Measurements from ENCODE around the gene TNS2. TPM values are rescaled to one million over a fixed set of nuclear protein-coding genes. Genes with fewer than 3 reads are reported as not detected.

The TNS2 gene
- total RNA-seq, 1 donor from 2014 or later: 0.24 TPM

- no peak for DNase-seq (ENCODE audit: low spot score)
- H4K20me1 ChIP-seq (ENCODE audit: low read depth): no peaks in the 10 kb centered on the region
- TF ChIP-seq EZH2 (IDR thresholded peaks at IDR 0.05) (no peak), EZH2phosphoT487 (IDR thresholded peaks at IDR 0.05) (no peak), CTCF (IDR thresholded peaks at IDR 0.05) (no peak)
- H2AFZ ChIP-seq (replicated peaks): no peak overlapping the region
- Mint-ChIP-seq H3K4me3 (no peak overlapping the region), H3K27ac (no peak overlapping the region), H3K36me3 (no peaks in the 10 kb centered on the region), H3K4me1 (no peaks in the 10 kb centered on the region), H3K9me3 (no peaks in the 10 kb centered on the region), H3K27me3 (ENCODE audit: insufficient read depth, low read depth) (peaks cover 8% of the 10 kb centered on the region)
- no peaks in the 10 kb centered on the region for H3K79me2 ChIP-seq (ENCODE audit: low read depth)
- H3K9me3 ChIP-seq (ENCODE audit: low read depth): no peaks in the 10 kb centered on the region
- no peak overlapping the region for H3K27ac ChIP-seq
- no peaks in the 10 kb centered on the region for H3K36me3 ChIP-seq
- H3K4me1 ChIP-seq: no peaks in the 10 kb centered on the region
- no peak overlapping the region for H3K4me3 ChIP-seq
- no peaks in the 10 kb centered on the region for H3F3A ChIP-seq (ENCODE audit: low read depth)
- H3K4me2 ChIP-seq: no peak overlapping the region
- H3K27me3 ChIP-seq: no peaks in the 10 kb centered on the region
- no peak overlapping the region for H3K9ac ChIP-seq
Measured at GRCh38 chr12:53062011-53062961, 12.4 kb downstream of the TNS2 start.

- DNase-seq (ENCODE audit: low spot score): no peak
- H3K9me3 Mint-ChIP-seq: no peaks in the 10 kb centered on the region
- Histone ChIP-seq H3K4me3 (no peak overlapping the region), H3K9me3 (ENCODE audit: low read depth) (no peaks in the 10 kb centered on the region), H3K9ac (no peak overlapping the region), H3K79me2 (ENCODE audit: low read depth) (no peaks in the 10 kb centered on the region), H3K36me3 (no peaks in the 10 kb centered on the region), H3K4me1 (no peaks in the 10 kb centered on the region), H3F3A (ENCODE audit: low read depth) (no peaks in the 10 kb centered on the region), H2AFZ (replicated peaks) (no peak overlapping the region), H3K27ac (no peak overlapping the region), H3K4me2 (no peak overlapping the region), H4K20me1 (ENCODE audit: low read depth) (no peaks in the 10 kb centered on the region), H3K27me3 (no peaks in the 10 kb centered on the region)
- no peak overlapping the region for H3K27ac Mint-ChIP-seq
- TF ChIP-seq EZH2 (IDR thresholded peaks at IDR 0.05) (no peak), CTCF (IDR thresholded peaks at IDR 0.05) (no peak), EZH2phosphoT487 (IDR thresholded peaks at IDR 0.05) (no peak)
- H3K4me3 Mint-ChIP-seq: no peak overlapping the region
- no peaks in the 10 kb centered on the region for H3K36me3 Mint-ChIP-seq
- no peaks in the 10 kb centered on the region for H3K4me1 Mint-ChIP-seq
- H3K27me3 Mint-ChIP-seq (ENCODE audit: insufficient read depth, low read depth): peaks cover 8% of the 10 kb centered on the region
Measured at GRCh38 chr12:53062977-53063707, 13.3 kb downstream of the TNS2 start.

GRCh38 chr12:53063708-53064612 is 14.1 kb downstream of the TNS2 start:
- no peaks in the 10 kb centered on the region for H4K20me1 ChIP-seq (ENCODE audit: low read depth)
- H2AFZ ChIP-seq (replicated peaks): no peak overlapping the region
- H3K27ac ChIP-seq: no peak overlapping the region
- H3K79me2 ChIP-seq (ENCODE audit: low read depth): no peaks in the 10 kb centered on the region
- H3K4me2 ChIP-seq: no peak overlapping the region
- H3K4me3 ChIP-seq: no peak overlapping the region
- no peaks in the 10 kb centered on the region for H3F3A ChIP-seq (ENCODE audit: low read depth)
- H3K9ac ChIP-seq: no peak overlapping the region
- H3K9me3 ChIP-seq (ENCODE audit: low read depth): no peaks in the 10 kb centered on the region
- no peak for TF ChIP-seq EZH2 (IDR thresholded peaks at IDR 0.05)
- TF ChIP-seq CTCF (IDR thresholded peaks at IDR 0.05): no peak
- TF ChIP-seq EZH2phosphoT487 (IDR thresholded peaks at IDR 0.05): no peak
- Mint-ChIP-seq H3K9me3 (no peaks in the 10 kb centered on the region), H3K27me3 (ENCODE audit: insufficient read depth, low read depth) (peaks cover 8% of the 10 kb centered on the region), H3K27ac (no peak overlapping the region), H3K36me3 (no peaks in the 10 kb centered on the region), H3K4me1 (peaks cover 3% of the 10 kb centered on the region), H3K4me3 (no peak overlapping the region)
- no peaks in the 10 kb centered on the region for H3K36me3 ChIP-seq
- H3K4me1 ChIP-seq: no peaks in the 10 kb centered on the region
- DNase-seq (ENCODE audit: low spot score): no peak
- no peaks in the 10 kb centered on the region for H3K27me3 ChIP-seq

Measured in neural progenitor cell (in vitro differentiated cells).